Endodermal cell (in vitro differentiated cells): ENCODE results near the gene GLRA1. TPM values are rescaled to one million over a fixed set of nuclear protein-coding genes. Genes with fewer than 3 reads are reported as not detected.
"Not testable (repeated sequence)": the region's sequence is repeated elsewhere in the genome, so short reads cannot be mapped to it uniquely, and the experiment has no call there.

Experiments used
- DNase-seq: peaks from one replicate; pipeline ENCODE4 v3.0.0-alpha.2; 2017
- H3K27ac ChIP-seq: 2 replicates; pipeline ENCODE4 v1.5.1; 2013; ENCODE audit warnings: mild to moderate bottlenecking, low read depth, low read length, moderate library complexity
- H3K27me3 ChIP-seq: 2 replicates; pipeline ENCODE4 v1.6.1; 2013; ENCODE audit warnings: mild to moderate bottlenecking, low read length, moderate library complexity; ENCODE audit not compliant: insufficient read depth, control insufficient read depth, poor library complexity, severe bottlenecking
- H3K36me3 ChIP-seq: 2 replicates; pipeline ENCODE4 v1.7.0; 2013; ENCODE audit warnings: mild to moderate bottlenecking, low read length, moderate library complexity; ENCODE audit not compliant: control insufficient read depth, insufficient read depth
- H3K4me1 ChIP-seq: one replicate; pipeline ENCODE4 v1.7.0; 2013; ENCODE audit warnings: low read length; ENCODE audit not compliant: control insufficient read depth, insufficient read depth
- H3K4me3 ChIP-seq: 2 replicates; pipeline ENCODE4 v1.5.1; 2013; ENCODE audit warnings: mild to moderate bottlenecking, low read length, moderate library complexity
- H3K9ac ChIP-seq: 2 replicates; pipeline ENCODE4 v1.6.1; 2013; ENCODE audit warnings: mild to moderate bottlenecking, low read length, moderate library complexity; ENCODE audit not compliant: poor library complexity, severe bottlenecking; ENCODE audit errors: extremely low read depth
- H3K9me3 ChIP-seq: 2 replicates; pipeline ENCODE4 v1.6.1; 2013; ENCODE audit warnings: mild to moderate bottlenecking, low read length, moderate library complexity; ENCODE audit not compliant: control insufficient read depth
- H3K27ac Mint-ChIP-seq: 2 replicates; pipeline ENCODE4 v1.8.0; 2020; ENCODE audit warnings: mixed read lengths
- H3K27me3 Mint-ChIP-seq: 2 replicates; pipeline ENCODE4 v1.8.0; 2021; ENCODE audit warnings: mild to moderate bottlenecking, mixed read lengths; ENCODE audit not compliant: insufficient read depth
- H3K36me3 Mint-ChIP-seq: 2 replicates; pipeline ENCODE4 v1.8.0; 2020; ENCODE audit warnings: low read depth, mixed read lengths
- H3K4me1 Mint-ChIP-seq: 2 replicates; pipeline ENCODE4 v1.8.0; 2020; ENCODE audit warnings: mixed read lengths
- H3K4me3 Mint-ChIP-seq: 2 replicates; pipeline ENCODE4 v1.8.0; 2020; ENCODE audit warnings: mild to moderate bottlenecking, moderate library complexity, mixed read lengths
- H3K9me3 Mint-ChIP-seq: 2 replicates; pipeline ENCODE4 v1.8.0; 2020; ENCODE audit warnings: mild to moderate bottlenecking, mixed read lengths
- CTCF ChIP-seq: fragments of 200-600 bp; sonication (generic); conservative IDR thresholded peaks from 2 replicates; pipeline ENCODE4 v1.5.0; 2021; ENCODE audit warnings: antibody characterized with exemption, mild to moderate bottlenecking
- WGBS, 2 experiments: methylation state at CpG; one replicate each; pipeline versions ENCODE4 v1.1.5 to v1.1.7; 2013; ENCODE audit warnings: missing lambda C conversion rate in 2 of 2, mixed read lengths in 1 of 2; ENCODE audit not compliant: insufficient coverage in 1 of 2, insufficient read length in 1 of 2; 5-methylcytosine and 5-hydroxymethylcytosine counted together
- total RNA-seq, 2 donors: library from RNA; stranded (reverse); fragmentation: NEBNext Ultra II Directional in 1 of 2; extraction: Animal tissue kit (Norgen Biotek cat#: 25700) in 1 of 2; gene quantifications; 2 replicates in 1 of 2; 3 replicates in 1 of 2; pipeline ENCODE4 v1.2.1, GENCODE V29; 2021

GLRA1 gene
- total RNA-seq, 2 donors from 2014 or later, result not detected

GRCh38 chr5:151863566-151863965, 61.1 kb downstream of the GLRA1 start:
- Histone ChIP-seq H3K36me3 (no peaks in the 10 kb centered on the region), H3K9me3 (no peaks in the 10 kb centered on the region), H3K27ac (no peak overlapping the region), H3K4me3 (no peak overlapping the region), H3K4me1 (peaks cover 5% of the 10 kb centered on the region), H3K9ac (no peak overlapping the region), H3K27me3 (no peaks in the 10 kb centered on the region)
- no peak for TF ChIP-seq CTCF
- no peak for DNase-seq
- H3K27ac Mint-ChIP-seq, result no peak overlapping the region
- no peaks in the 10 kb centered on the region for H3K36me3 Mint-ChIP-seq
- H3K4me1 Mint-ChIP-seq, result peaks cover 2% of the 10 kb centered on the region
- H3K4me3 Mint-ChIP-seq, result no peak overlapping the region
- WGBS, 2 experiments, result 94% methylated on average over 1 of the region's 1 CpG; no CpG with 5 or more reads in 1 of the 2 experiments
- H3K9me3 Mint-ChIP-seq, result no peaks in the 10 kb centered on the region
- H3K27me3 Mint-ChIP-seq, result peaks cover 3% of the 10 kb centered on the region

- no peak overlapping the region for H3K4me3 Mint-ChIP-seq
Observed at GRCh38 chr5:151862811-151863472, 61.7 kb downstream of the GLRA1 start.

GRCh38 chr5:151860867-151861266, 63.8 kb downstream of the GLRA1 start:
- not testable (repeated sequence) for H3K9me3 ChIP-seq, H3K4me1 ChIP-seq, H3K4me3 Mint-ChIP-seq, H3K9me3 Mint-ChIP-seq, DNase-seq, H3K27ac ChIP-seq, H3K36me3 Mint-ChIP-seq, H3K9ac ChIP-seq, H3K4me3 ChIP-seq, H3K27ac Mint-ChIP-seq, H3K27me3 ChIP-seq, H3K4me1 Mint-ChIP-seq, H3K27me3 Mint-ChIP-seq, H3K36me3 ChIP-seq
- WGBS, 2 experiments, result 95 to 100% methylated on average over 1 to 3 of the region's 4 CpGs

More at GRCh38 chr5:151862811-151863472, 61.7 kb downstream of the GLRA1 start:
- H3K27me3 ChIP-seq, result no peaks in the 10 kb centered on the region
- H3K27ac ChIP-seq, result no peak overlapping the region
- no peak for DNase-seq
- H3K9ac ChIP-seq, result no peak overlapping the region
- Mint-ChIP-seq H3K27ac (no peak overlapping the region), H3K27me3 (peaks cover 3% of the 10 kb centered on the region), H3K9me3 (no peaks in the 10 kb centered on the region), H3K4me1 (peaks cover 2% of the 10 kb centered on the region), H3K36me3 (no peaks in the 10 kb centered on the region)
- no peak for TF ChIP-seq CTCF
- H3K4me1 ChIP-seq, result peaks cover 5% of the 10 kb centered on the region
- WGBS, 2 experiments, result 93 to 100% methylated on average over 2 of the region's 2 CpGs
- no peaks in the 10 kb centered on the region for H3K9me3 ChIP-seq
- H3K36me3 ChIP-seq, result no peaks in the 10 kb centered on the region
- no peak overlapping the region for H3K4me3 ChIP-seq

- DNase-seq, result no peak
- WGBS, 2 experiments, result 94 to 100% methylated on average over 1 to 5 of the region's 5 CpGs
- H3K36me3 ChIP-seq, result no peaks in the 10 kb centered on the region
- Mint-ChIP-seq H3K27me3 (peaks cover 2% of the 10 kb centered on the region), H3K4me3 (no peak overlapping the region), H3K4me1 (no peaks in the 10 kb centered on the region), H3K36me3 (no peaks in the 10 kb centered on the region), H3K9me3 (no peaks in the 10 kb centered on the region), H3K27ac (no peak overlapping the region)
- H3K27ac ChIP-seq, result no peak overlapping the region
- no peak for TF ChIP-seq CTCF
- no peaks in the 10 kb centered on the region for H3K4me1 ChIP-seq
- H3K27me3 ChIP-seq, result peaks cover 4% of the 10 kb centered on the region
- no peak overlapping the region for H3K9ac ChIP-seq
- no peak overlapping the region for H3K4me3 ChIP-seq
- no peaks in the 10 kb centered on the region for H3K9me3 ChIP-seq
Observed at GRCh38 chr5:151856861-151857260, 67.8 kb downstream of the GLRA1 start.
